ENCODE results near the gene HNRNPH3. TPM values are rescaled to one million over a fixed set of nuclear protein-coding genes. Genes with fewer than 3 reads are reported as not detected.

Gene HNRNPH3
- total RNA-seq, 4 donors from 2014 or later: 47.8 to 75.8 (median 56.8) TPM

DNA sequence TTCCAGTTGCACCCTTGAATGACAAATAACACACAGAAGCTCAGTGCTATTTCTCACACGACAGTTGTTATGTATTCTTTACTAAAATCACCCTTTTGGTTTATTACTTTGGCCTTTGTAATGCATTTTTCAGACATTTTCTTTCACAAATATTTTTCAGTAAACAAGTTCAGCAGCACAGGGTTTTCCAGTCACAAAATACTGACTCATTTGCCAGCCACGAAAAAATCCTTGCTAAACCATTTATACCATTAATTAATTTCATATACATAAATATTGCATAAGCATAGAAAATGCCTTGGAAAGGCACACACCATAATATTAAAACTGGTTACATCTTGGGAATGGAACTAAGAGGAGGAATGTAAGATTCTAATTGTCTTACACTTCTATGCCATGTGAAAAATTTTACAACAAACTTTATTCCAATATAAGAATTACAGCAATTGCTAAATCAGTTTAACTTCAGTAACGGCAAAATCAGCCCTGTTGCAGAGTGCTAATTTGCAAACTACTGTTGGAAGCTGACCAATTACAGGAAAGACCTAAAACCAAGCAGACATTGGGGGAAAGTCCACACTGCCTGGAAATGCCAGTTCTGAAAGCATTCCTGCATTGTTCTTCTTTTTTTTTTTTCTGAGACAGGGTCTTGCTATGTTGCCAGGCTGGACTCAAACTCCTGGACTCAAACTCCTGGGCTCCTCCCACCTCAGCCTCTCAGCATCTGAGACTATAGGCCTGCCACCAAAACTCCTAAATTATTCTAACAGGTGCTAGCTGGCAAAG lies 32.4 kb downstream of the HNRNPH3 start:
- TF ChIP-seq, protein P1, sequence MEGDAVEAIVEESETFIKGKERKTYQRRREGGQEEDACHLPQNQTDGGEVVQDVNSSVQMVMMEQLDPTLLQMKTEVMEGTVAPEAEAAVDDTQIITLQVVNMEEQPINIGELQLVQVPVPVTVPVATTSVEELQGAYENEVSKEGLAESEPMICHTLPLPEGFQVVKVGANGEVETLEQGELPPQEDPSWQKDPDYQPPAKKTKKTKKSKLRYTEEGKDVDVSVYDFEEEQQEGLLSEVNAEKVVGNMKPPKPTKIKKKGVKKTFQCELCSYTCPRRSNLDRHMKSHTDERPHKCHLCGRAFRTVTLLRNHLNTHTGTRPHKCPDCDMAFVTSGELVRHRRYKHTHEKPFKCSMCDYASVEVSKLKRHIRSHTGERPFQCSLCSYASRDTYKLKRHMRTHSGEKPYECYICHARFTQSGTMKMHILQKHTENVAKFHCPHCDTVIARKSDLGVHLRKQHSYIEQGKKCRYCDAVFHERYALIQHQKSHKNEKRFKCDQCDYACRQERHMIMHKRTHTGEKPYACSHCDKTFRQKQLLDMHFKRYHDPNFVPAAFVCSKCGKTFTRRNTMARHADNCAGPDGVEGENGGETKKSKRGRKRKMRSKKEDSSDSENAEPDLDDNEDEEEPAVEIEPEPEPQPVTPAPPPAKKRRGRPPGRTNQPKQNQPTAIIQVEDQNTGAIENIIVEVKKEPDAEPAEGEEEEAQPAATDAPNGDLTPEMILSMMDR (IDR thresholded peaks at IDR 0.05): no peak

DNA sequence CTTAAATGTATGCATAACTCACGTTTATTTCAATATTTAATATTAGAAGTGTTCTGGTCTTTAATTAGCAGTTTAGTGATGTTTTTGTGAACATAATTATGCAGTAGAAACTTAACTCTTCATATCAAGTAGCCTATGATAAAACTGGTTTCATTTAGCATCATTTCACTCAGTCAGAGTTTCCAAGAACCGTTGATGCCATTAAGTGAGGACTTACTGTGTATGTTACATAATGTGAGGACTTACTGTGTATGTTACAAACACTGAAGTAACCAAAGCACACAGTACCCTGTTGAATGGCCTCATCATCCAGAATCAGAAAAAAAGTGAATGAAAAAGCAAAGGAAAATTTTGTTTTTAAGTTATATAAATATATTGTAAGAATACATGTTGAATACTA lies 33.7 kb downstream of the HNRNPH3 start:
- TF ChIP-seq, protein P1 (IDR thresholded peaks at IDR 0.05): no peak
- no peak for TF ChIP-seq POLR2A (IDR thresholded peaks at IDR 0.05)
- Histone ChIP-seq H3K4me3 (replicated peaks in 1 of 3) (no peak overlapping the region), H3K9me3 (no peaks in the 10 kb centered on the region), H3K4me1 (no peaks in the 10 kb centered on the region), H3K27ac (no peak overlapping the region), H3K27me3 (no peaks in the 10 kb centered on the region), H3K36me3 (peaks cover 7 to 25% of the 10 kb centered on the region in 2 donors)
- intact Hi-C loops (cut with DNase I): no loop called here
- WGBS, 2 donors: 91 to 94% methylated on average over 2 of the region's 2 CpGs
- no peak for DNase-seq

More for the DNA sequence above, 32.4 kb downstream of the HNRNPH3 start:
- Histone ChIP-seq H3K36me3 (peaks cover 7 to 25% of the 10 kb centered on the region in 2 donors), H3K4me1 (no peaks in the 10 kb centered on the region), H3K27ac (no peak overlapping the region), H3K27me3 (no peaks in the 10 kb centered on the region), H3K9me3 (no peaks in the 10 kb centered on the region), H3K4me3 (replicated peaks in 1 of 3) (no peak overlapping the region)
- 91 to 92% methylated on average over 3 of the region's 3 CpGs for WGBS, 2 donors
- DNase-seq: no peak
- intact Hi-C loops (cut with DNase I): no loop called here

DNA sequence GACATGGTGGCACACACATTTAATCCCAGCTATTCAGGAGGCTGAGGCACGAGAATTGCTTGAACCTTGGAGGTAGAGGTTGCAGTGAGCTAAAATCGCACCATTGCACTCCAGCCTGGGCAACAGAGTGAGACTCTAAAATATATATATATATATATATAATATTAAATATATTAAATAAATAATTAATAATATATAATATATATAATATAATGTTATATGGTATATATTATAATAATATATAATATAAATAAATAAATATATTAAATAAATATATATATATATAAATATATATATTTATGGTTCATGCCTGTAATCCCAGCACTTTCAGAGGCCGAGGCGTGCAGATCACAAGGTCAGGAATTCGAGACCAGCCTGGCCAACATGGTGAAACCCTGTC lies 34.7 kb downstream of the HNRNPH3 start:
- no peak for TF ChIP-seq POLR2A (IDR thresholded peaks at IDR 0.05)
- TF ChIP-seq, protein P1 (IDR thresholded peaks at IDR 0.05): no peak
- H3K4me1 ChIP-seq: no peaks in the 10 kb centered on the region
- no peaks in the 10 kb centered on the region for H3K27me3 ChIP-seq
- intact Hi-C loops (cut with DNase I): no loop called here
- H3K36me3 ChIP-seq: peaks cover 7 to 18% of the 10 kb centered on the region in 2 donors
- WGBS, 2 donors: 99 to 100% methylated on average over 5 of the region's 5 CpGs
- no peak overlapping the region for H3K4me3 ChIP-seq (replicated peaks in 1 of 3)
- no peak for DNase-seq
- H3K27ac ChIP-seq: no peak overlapping the region
- H3K9me3 ChIP-seq: no peaks in the 10 kb centered on the region

DNA sequence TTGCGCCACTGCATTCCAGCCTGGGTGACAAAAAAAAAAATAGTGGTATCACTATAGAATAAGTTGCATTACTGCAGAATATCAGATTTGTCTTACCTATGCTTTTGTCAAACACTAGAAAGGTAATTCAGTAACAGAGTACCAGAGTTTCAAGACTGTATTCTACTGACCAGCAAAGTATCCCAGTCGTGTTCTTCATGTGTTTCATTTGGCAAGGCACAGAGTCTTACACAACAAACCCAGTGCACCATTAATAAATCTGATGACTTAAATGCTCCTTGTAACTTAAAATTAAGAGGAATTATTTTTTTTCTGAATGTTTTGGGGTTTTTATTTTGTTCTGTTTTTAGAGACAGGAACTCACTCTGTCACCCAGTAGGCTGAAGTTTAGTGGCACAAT lies 35.3 kb downstream of the HNRNPH3 start:
- Histone ChIP-seq H3K4me1 (no peaks in the 10 kb centered on the region), H3K4me3 (replicated peaks in 1 of 3) (no peak overlapping the region), H3K27ac (no peak overlapping the region), H3K36me3 (peaks cover 6 to 18% of the 10 kb centered on the region in 2 donors), H3K9me3 (no peaks in the 10 kb centered on the region), H3K27me3 (no peaks in the 10 kb centered on the region)
- no peak for DNase-seq
- WGBS, 2 donors: 84 to 87% methylated on average over 2 of the region's 2 CpGs
- TF ChIP-seq, protein P1 (IDR thresholded peaks at IDR 0.05): no peak
- no peak for TF ChIP-seq POLR2A (IDR thresholded peaks at IDR 0.05)
- intact Hi-C loops (cut with DNase I): no loop called here

DNA sequence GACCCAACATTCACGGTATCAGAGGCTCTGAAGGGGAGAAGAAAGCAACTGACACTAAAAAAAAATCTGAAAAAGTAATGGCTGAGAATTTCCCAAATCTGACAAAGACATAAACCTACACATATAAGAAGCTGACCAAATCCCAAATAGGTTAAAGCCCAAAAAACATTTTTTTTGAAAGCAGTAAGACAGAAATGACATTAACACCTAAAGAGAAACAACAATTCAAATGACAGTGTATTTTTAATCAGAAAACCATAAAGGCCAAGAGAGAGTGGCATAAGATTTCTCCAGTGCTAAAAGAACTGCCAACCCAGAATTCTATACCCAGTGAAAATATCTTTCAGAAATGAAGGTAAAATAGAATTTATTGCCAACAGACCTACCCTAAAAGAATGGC lies 39.7 kb downstream of the HNRNPH3 start:
- Histone ChIP-seq H3K36me3 (peaks cover 11 to 17% of the 10 kb centered on the region in 2 donors), H3K9me3 (no peaks in the 10 kb centered on the region), H3K27me3 (no peaks in the 10 kb centered on the region), H3K27ac (no peak overlapping the region), H3K4me1 (no peaks in the 10 kb centered on the region), H3K4me3 (replicated peaks in 1 of 3) (no peak overlapping the region)
- DNase-seq: no peak
- 95 to 97% methylated on average over 1 of the region's 1 CpG for WGBS, 2 donors
- TF ChIP-seq, protein P1 (IDR thresholded peaks at IDR 0.05): no peak
- no peak for TF ChIP-seq POLR2A (IDR thresholded peaks at IDR 0.05)
- intact Hi-C loops (cut with DNase I): no loop called here

Measured in thyroid gland (tissue), 4 donors.